Astrocyte of the spinal cord (primary cell): ENCODE results near the gene RHOB.

Experiments
- DNase-seq: peaks from one replicate; pipeline ENCODE4 v3.0.0; 2011; ENCODE audit warnings: low read depth, low spot score
- H3K4me3 ChIP-seq: 2 replicates; pipeline ENCODE4 v1.5.1; 2011; ENCODE audit warnings: low read depth, mild to moderate bottlenecking, low read length, moderate library complexity
- CTCF ChIP-seq: IDR thresholded peaks from 2 replicates; pipeline ENCODE4 v1.5.1; 2012; ENCODE audit warnings: low read depth, mild to moderate bottlenecking, low read length, inconsistent platforms
- in situ Hi-C: cut with HindIII; loops from 2 replicates; pipeline ENCODE4 v1.10.0; 2017; ENCODE audit warnings: low sequenced_read_pairs

The RHOB gene

GRCh38 chr2:20446917-20447436, at the start of gene RHOB:
Gene RHOB, plus strand, starts transcription at chr2:20447074. Its CDS starts 392 bp downstream, at chr2:20447466.
- DNase-seq: peak; percentile 99
- no peak for TF ChIP-seq CTCF
- in situ Hi-C loops: no loop called here
- peak within 1 kb of the TSS; percentile 64 for H3K4me3 ChIP-seq

GRCh38 chr2:20397811-20398447, 48.9 kb upstream of the RHOB start:
- H3K4me3 ChIP-seq: no peak overlapping the region
- TF ChIP-seq CTCF: no peak
- no peak for DNase-seq
- in situ Hi-C loops: no loop called here

- in situ Hi-C loops: no loop called here
- TF ChIP-seq CTCF: no peak
- no peak overlapping the region for H3K4me3 ChIP-seq
- no peak for DNase-seq
These were observed 47.8 kb upstream of the RHOB start for GRCh38 chr2:20398956-20399567.

DNA sequence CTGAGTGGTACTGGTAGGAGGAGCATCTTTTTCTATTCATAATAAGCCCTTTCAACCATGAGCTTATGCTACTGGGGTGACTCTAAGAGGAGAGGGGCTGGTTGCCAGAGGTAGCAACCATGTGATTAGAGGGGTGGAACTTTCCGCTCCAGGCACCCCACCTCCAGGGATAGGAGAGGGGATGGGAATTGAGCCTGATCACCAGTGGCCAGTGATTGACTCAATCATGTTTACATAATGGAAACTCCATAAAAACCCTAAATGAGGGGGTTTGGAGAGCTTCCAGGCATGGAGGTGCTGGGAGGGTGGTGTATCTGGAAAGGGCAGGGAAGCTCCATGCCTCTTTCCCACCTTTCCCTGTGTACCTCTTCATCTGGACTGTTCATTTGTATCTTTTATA, 46.6 kb upstream of the RHOB start:
- in situ Hi-C loops: no loop called here
- no peak for TF ChIP-seq CTCF
- no peak overlapping the region for H3K4me3 ChIP-seq
- DNase-seq: no peak

- H3K4me3 ChIP-seq: no peak overlapping the region
- no peak for TF ChIP-seq CTCF
- no peak for DNase-seq
- in situ Hi-C loops: no loop called here
These were observed 45.9 kb upstream of the RHOB start for GRCh38 chr2:20400787-20401488.

DNA sequence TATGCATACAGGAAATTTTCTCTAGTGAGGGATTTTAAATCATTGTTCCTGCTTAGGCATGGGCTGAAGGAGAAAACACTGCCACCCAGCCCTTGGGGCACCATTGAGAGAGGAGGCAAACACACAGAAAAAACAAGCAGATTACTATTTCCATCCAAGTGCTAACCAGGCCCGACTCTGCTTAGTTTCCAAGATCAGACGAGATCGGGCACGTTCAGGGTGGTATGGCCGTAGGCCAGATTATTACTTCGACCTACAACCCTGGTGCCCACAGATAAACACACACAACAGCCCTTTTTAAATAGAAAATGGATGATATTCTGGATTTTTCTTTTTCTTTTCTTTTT, 45.4 kb upstream of the RHOB start:
- in situ Hi-C loops: no loop called here
- no peak for DNase-seq
- TF ChIP-seq CTCF: no peak
- H3K4me3 ChIP-seq: no peak overlapping the region
